G401 (cell line): ENCODE results near the gene BTBD19. TPM values are rescaled to one million over a fixed set of nuclear protein-coding genes. Genes with fewer than 3 reads are reported as not detected.
"Not testable (repeated sequence)": the region's sequence is repeated elsewhere in the genome, so short reads cannot be mapped to it uniquely, and the experiment has no call there.

Experiments used
- DNase-seq: peaks from one replicate; pipeline ENCODE4 v3.0.0-alpha.2; 2015; ENCODE audit warnings: low spot score
- in situ Hi-C: cut with HindIII; loops from 2 replicates; pipeline ENCODE4 v1.10.0; 2016; ENCODE audit warnings: low sequenced_read_pairs, mixed read lengths
- total RNA-seq: library from RNA; depleted of rRNA; stranded (reverse); fragments of >200 nt; shearing (Covaris generic); gene quantifications from 2 replicates; pipeline ENCODE4 v1.2.3, GENCODE V29; 2014

Gene BTBD19
- total RNA-seq, 1 experiment from 2014 or later = 1.1 TPM

DNA sequence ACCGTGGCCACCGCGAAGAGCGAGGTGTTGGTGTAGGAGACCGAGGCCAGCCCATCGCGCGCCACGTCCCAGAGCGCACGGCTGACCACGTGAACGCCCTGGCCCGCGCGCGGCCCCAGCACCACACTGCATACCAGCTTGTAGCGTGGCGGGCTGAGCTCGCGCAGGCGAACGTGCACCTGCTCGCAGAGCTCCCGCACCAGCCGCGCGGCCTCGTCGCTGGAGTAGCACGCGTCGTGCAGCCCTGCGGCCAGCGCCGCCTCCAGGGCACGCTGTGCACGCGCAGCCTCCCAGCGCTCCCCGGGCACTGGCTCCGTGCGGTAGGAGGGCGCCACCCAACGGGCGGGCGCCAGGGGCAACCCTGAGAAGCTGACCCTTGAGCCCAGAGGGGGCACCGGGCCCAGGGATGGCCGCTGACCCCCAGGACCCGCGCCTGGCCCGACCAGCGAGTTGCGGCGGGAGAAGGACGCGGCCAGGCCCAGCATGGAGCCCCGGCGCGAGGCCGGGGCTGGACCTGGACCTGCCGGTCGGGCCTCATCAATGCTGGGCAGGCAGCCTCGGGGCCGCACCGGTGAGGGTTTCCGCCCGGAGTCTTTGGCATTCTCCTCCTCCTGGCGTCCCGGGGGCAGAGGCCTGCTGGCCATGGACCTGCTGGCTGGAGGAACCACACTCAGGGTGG, 2.2 kb upstream of the BTBD19 start:
- DNase-seq = no peak
- in situ Hi-C loops = no loop called here

DNA sequence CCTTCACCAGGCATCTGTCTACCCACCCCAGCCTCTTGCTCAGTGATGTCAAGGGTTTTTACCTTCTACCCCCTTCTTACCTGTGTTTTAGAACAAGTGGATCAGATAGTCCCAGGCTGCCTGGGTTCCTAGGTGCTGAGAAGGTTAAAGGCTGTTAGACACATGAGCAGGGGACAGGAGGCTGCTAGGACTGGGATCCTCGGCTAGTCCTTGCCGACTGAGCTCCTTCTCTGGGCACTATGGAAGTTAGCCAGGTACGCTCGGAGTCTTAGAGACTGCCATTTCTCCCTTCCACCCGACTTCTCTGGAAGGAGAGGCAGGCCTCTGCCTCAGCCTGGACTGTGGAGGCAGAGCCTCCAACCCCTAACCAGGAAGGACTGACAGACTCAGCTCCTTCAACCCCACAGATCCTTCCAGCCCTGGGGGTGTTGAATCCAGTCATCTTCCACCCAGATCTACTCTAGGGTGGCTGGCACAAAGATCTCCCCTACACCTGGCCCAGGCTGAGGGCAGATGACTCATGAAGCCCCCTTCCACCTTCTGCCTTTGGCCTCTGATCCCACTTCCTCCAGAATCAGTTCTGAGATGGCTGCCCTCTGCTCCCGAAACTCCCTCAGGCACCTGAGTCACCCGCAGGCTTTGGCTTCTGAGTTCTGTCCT, 1.5 kb upstream of the BTBD19 start, which contains the start of gene DYNLT4:
Gene DYNLT4, minus strand, starts transcription at position 648 of the 660 bp plus-strand sequence. CDS start 683 bp downstream, outside the sequence.
- no peak for DNase-seq
- in situ Hi-C loops = no loop called here

DNA sequence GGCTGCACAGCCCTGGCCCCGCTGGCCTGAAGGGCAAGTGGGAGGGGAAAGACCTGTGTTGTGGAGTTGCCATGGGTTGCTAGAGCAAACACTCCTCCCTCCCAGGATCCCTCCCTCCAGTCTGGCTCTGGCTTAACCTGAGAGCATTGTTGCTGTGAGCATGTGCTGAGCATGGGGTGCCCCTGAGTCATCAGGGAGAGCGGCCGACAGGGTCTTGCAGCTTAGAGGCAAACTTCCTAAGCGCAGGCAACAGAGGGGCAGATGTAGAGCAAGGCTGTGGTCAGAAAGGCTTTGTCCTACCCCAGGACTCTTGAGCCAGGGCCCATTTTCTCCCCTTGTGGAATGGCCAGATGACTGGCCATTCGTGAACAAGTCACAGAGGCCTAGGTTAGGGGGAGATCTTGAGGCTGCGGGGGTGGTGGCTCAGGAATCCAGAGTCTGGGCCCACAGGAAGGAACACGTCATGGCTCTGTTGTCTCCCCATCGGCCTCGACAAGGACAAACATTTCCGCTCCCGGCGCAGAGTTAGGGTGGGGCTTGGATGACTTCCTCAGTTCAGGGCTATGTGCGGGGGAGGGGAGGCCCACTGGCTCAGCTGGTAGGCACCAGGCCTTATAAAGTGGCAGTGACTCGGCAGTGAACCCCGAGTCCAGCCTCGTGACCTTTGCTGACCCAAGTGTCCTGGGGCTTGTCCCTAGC, 810 bp upstream of the BTBD19 start:
- in situ Hi-C loops = no loop called here
- peak; percentile 67 for DNase-seq

DNA sequence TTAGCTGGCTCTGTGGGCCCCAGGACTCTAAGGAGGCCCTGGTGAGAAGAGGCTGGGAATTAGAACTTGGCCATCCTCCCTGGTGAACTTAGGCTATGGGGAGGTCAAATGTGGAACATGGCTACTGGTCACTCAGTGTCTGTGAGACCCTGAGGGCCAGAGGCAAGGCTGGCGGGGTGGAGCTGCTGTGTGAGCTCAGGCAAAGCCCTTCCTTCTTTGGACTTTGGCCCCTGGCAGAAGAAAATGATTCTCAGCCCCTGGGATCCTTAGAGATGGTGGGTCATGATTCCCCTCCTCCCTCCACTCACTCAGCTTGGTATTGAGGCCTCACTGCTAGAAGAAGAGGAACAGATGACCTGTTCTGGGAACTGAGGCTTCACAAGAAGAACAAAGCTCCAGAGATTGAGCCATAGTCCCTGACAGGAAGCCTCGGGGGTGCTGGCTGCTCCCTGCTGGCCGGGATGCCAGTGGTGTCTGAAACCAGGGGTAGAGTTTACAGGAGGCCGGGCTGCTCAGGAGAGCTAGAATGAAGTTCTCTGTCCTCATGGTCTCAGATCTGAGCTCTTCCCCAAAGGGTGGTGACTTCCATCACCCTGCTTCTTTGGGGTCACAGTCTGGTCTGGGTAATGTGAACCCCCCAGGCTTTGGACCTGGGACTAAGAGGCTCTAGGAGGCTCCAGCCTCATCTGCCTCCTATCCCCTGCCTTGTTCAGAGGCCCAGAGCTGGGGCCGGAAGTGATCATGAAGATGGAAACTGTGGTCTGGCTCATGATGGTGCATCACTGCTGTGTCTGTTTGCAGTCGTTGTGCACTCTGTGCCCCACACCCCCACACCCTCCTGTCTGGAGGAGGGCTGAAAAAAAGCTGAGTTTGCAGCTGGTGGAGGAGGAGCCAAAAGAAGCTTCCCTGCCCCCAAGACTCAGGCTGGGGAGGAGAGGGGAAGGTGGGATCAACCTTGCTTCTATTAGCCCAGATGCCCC, 905 bp downstream of the BTBD19 start:
- no peak for DNase-seq
- in situ Hi-C loops = no loop called here

DNA sequence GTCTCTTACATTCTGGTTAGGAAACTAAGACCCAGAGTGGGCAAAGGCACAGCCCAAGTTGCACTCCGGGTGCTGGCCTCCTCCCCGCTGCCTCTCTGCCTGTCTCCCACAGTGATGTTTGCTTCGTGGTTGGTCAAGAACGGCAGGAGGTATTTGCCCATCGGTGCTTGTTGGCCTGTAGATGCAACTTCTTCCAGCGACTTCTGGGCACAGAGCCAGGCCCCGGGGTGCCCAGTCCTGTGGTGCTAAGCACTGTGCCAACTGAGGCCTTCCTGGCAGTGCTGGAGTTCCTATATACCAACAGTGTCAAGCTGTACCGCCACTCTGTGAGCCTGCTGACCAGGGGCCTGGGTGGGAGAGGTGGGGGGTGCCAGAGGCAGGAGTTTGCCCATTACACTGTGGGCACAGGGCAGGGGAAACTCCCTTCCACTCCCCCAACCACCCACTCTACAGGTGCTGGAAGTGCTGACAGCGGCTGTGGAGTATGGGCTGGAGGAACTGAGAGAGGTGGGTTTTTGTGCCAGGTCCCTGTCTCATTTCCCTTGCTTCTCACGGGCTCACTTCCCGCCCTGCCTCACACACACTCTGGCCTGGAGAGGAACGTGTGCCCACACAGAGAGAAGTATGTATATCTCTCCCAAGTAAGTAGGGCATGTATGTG, 1.9 kb downstream of the BTBD19 start:
- no peak for DNase-seq
- in situ Hi-C loops = no loop called here

DNA sequence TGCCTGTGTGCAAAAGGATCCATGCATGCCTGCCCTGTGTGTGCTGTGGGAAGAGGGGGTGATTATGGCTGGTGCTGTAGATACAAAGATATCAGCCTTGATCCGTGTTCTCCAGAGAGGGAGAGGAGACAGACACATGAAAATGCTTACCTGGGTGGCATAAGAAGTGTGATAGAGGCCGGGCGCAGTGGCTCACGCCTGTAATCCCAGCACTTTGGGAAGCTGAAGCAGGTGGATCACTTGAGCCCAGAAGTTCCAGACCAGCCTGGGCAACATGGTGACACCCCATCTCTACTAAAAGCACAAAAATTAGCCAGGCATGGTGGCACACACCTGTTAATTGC, 2.4 kb downstream of the BTBD19 start:
- in situ Hi-C loops, DNase-seq: not testable (repeated sequence)

DNA sequence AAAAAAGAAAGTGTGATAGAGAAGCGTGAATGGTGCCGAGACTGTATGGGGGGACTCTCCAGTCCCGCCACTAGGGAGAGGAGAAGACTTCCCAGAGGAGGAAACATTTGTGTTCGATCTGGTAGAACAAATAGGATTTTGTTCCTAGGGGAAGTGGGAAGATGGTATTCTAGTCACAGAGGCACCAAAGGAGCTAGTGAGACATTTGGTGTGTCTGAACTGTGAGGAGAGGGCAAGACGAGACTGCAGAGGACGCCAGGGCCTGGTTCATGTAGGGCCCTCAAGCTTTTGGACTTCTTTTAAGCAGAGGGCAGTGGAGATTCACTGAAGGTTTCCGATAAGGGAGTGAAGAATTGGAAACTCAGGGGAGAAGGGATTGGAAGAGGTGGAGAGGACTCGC, 2.9 kb downstream of the BTBD19 start:
- in situ Hi-C loops = no loop called here
- no peak for DNase-seq

DNA sequence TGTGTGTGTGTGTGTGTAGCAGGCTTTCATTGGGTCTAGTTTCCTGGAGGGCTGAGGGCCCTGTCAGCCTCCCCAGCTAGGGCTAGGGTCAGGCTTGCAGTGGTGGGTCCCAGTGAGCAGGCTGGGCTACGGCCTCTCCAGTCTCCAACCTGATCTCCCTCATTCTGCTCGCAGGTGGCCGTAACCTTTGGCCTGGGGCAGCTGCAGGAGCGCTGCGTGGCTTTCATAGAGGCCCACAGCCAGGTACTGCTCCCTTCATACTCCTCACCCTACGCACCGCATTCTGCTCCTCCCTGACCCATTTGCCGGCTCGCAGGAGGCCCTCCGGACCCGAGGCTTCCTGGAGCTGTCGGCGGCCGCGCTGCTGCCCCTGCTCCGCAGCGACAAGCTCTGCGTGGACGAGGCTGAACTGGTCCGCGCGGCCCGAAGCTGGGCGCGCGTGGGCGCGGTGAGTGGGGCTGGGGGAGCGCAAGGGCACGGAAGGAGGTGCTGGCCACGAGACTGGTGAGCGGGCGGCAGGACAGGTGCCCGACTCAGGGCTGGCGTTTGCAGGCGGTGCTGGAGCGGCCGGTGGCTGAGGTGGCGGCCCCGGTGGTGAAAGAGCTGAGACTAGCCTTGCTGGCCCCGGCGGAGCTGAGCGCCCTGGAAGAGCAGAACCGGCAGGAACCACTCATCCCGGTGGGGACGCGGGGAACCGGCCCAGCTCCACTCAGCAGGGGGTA, 4.7 kb downstream of the BTBD19 start:
- DNase-seq = peak; percentile 57
- in situ Hi-C loops = no loop called here

DNA sequence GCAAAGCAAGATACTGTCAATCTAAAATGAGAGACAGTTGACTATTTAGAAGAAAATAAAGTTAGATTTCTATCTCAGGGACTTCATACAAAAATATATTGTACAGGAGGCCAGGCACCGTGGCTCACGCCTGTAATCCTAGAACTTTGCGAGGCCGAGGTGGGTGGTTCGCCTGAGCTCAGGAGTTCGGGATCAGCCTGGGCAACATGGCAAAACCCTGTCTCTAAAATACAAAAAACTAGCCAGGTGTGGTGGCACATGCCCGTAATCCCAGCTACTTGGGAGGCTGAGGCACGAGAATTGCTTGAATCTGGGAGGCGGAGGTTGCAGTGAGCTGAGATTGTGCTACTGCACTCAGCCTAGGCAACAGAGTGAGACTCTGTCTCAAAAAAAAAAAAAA, 7.6 kb downstream of the BTBD19 start:
- DNase-seq, in situ Hi-C loops: not testable (repeated sequence)

DNA sequence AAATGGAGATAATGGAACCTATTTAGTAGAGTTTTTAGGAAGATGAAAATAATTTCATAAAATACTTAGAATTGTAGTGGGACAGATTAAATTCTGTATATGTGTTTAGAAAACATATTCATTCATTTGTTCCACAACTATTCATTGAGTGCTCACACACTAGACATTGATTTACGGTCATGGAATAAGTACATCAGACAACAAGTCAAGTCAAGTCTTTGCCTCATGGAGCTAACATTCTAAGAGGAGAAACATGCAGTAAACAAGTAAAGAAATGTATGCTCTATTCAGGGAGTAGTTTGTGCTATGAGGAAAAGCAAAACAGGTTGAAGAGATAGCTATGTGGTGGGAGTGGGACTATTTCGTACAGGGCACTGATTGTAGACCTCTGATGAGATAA, 9.0 kb downstream of the BTBD19 start:
- no peak for DNase-seq
- in situ Hi-C loops = no loop called here

DNA sequence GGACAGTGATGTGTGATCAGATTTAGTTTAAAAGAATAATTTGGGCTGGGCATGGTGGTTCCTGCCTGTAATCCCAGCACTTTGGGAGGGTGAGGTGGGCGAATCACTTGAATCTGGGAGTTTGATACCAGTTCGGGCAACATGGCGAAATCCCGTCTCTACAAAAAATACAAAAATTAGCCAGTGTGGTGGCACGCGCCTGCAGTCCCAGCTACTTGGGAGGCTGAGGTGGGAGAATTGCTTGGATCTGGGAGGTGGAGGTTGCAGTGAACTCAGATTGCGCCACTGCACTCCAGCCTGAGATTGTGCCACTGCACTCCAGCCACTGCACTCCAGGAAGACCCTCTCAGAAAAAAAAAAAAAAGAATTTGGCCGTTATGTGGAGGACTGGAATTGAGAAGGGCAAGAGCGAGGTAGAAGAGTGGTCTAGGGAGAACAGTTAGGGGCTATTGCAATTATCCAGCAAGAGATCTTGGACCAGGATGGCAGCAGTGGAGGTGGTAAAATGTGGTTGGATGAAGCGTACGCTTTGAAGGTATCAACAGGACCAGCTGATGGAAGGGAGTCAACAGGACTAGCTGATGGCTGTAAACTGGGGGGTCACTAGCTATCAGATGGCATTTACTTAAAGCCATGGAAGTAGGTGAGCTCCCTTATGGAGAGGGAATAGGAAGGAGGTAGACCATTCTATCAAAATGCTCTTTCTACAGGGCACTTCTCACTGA, 9.6 kb downstream of the BTBD19 start:
- in situ Hi-C loops = no loop called here
- no peak for DNase-seq

DNA sequence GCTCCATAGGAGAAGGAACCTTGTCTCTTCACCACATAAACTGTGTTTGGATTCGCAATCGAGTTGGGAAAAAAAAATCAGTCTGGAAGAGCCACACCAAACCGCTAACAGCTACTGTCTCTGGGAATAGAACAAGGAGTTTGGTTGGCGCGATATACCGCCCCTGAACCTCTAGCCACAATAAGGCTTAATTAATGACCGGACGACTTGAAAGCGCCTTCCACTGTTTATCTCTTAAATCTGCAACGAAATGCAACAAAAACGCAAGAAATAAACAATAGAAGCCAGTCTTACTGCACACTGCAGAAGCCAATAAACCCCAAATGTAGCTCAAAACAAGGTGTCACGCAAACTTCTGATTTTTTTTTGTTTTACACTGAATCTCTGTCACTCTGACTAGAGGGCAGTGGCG, 10.9 kb downstream of the BTBD19 start:
- in situ Hi-C loops = no loop called here
- DNase-seq = no peak

DNA sequence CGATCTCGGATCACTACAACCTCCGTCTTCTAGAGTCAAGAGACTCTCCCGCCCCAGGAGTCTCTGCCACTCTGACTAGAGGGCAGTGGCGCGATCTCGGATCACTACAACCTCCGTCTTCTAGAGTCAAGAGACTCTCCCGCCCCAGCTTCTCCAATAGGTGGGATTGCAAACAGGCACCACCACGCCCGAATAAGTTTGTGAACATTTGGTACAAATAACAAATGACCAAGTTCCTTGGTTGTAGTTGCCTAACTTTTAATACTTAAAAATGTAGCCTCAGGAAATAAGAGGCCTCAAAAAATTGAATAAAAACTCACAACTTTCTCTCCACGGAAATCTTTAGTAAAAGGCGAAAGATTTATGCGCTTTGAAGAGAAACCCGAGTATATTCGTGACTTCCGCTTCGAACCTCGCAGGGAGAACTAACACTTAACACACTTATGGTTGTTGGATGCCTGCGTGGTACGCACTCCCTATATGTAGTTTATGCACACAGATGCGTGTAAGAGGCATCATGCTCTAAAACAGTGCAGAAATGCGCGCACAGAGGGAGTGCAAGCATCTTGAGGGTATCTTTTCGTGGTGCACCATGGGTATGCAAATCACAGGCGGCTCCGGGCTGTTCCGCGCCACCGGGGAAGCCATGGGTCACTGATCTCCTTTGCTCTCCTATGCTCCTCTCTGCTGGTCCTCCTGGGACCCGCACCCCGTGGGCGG, 11.4 kb downstream of the BTBD19 start:
- peak; percentile 82 for DNase-seq
- in situ Hi-C loops = no loop called here

DNA sequence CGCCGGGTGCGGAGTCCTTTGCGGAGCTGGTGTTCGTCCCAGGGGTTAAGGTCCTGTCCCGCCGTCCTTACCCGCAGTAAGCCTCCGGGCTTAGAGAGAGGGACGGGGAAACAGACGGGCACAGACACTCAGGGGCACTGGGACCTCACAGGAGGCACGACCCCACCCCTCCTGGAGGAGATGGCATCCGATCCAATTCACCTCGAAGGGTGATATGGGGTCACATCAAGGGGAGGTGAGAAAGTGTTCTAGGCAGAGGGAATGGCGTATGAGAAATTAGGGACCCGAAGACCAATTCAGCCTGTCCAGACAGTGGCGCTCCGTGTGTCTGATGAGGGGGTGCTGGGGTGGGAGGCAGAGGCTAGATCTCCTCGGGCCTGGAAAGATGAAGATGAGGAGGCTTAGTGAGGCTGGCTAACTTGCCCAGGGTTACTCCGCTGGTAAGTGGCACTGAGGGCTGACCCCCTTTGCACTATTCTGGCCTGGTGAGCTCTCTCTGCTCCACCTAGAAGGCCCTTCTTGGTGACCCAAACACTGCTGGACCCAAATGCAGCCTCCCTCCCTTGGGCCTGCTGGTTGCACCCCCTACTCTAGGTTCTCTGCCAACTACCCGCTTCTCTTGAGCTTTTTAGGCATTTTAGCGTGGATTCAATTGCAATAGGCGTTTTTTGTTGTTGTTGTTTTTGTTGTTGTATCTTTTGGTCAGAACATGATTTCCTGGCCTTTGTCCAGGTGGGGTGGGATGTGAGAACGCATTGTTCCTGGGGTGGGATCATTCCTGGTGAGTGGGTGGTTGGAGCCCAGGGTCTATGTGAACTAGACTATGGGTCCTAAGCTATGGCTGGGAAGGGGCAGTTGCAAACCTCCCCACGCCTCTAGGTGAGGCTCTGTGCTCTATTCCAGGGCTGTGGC, 12.3 kb downstream of the BTBD19 start:
- DNase-seq = no peak
- in situ Hi-C loops = no loop called here

DNA sequence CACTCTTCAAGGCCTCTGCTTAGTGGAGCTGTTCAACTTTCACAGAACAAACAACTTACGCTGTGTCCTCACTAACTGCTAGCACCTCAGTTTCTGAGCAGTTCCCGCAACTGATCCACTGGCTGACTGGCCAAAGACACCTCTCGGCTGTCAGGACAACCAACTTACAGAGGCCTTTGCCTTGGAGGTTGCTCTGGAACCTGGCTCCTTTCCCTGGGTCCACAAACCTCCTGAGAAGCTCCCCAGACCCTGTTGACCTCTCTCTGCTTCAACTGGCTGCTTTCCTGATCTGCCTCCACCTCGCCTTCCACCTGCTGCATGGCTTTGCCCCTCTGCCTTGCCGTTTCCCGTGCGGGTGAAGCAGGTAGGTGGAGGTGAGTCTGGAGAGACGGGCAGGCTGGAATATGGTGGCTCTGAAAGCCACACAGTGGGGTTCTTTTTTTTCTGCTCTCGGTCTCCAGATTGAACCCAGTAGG, 13.0 kb downstream of the BTBD19 start:
- no peak for DNase-seq
- in situ Hi-C loops = no loop called here

DNA sequence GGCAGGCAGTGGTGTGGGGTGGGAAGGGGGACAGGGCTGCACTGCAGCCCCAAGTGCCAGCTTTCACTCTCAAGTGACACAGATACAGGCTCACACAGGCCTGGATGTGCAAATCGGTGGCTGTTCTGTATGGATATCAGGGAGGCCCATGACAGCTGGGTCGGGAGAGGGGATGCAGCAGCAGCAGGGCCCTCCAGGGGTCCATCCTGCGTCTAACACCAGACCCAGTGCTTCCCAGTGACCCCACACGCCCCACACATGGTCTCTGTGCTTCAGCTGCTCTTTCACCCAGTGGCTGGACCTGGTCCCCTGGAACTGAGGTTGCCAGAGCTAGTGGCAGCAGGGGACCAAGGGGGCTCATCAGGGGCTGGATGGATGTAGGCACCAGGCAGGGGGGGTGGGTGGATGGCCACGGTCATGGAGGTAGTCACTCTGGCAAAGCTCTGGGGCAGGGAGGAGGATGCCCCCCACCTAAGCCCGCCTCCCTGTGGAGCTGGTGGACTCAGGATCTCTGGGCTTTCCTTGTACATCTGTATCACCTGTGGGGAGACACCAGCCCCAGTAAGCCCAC, 13.9 kb downstream of the BTBD19 start:
- in situ Hi-C loops = no loop called here
- DNase-seq = no peak
